SK-N-SH treated with all-trans-retinoic acid at 6 μM for 48 hours (cell line): ENCODE measurements around the gene NCF2.

Experiments
- CREB5 ChIP-seq: fragments of 250-450 bp; sonication (Bioruptor Pico); IDR thresholded peaks from 2 replicates; pipeline ENCODE4 v1.5.1; 2020; ENCODE audit warnings: low read depth, mild to moderate bottlenecking, moderate library complexity
- ESRRG ChIP-seq: fragments of 250-450 bp; sonication (Bioruptor Pico); IDR thresholded peaks from 2 replicates; pipeline ENCODE4 v1.6.1; 2021; ENCODE audit warnings: mild to moderate bottlenecking
- PATZ1 ChIP-seq: fragments of 250-450 bp; sonication (Bioruptor Pico); IDR thresholded peaks from 2 replicates; pipeline ENCODE4 v1.8.0; 2020; ENCODE audit warnings: mild to moderate bottlenecking, moderate library complexity, borderline replicate concordance
- POU6F1 ChIP-seq: fragments of 250-450 bp; sonication (Bioruptor Pico); IDR thresholded peaks from 2 replicates; pipeline ENCODE4 v1.8.0; 2021; ENCODE audit warnings: low read depth, mild to moderate bottlenecking, moderate library complexity, borderline replicate concordance
- TCF4 ChIP-seq: fragments of 250-450 bp; sonication (Bioruptor Pico); IDR thresholded peaks from 2 replicates; pipeline ENCODE4 v1.8.0; 2021; ENCODE audit warnings: mild to moderate bottlenecking, moderate library complexity, borderline replicate concordance
- TOX ChIP-seq: fragments of 250-450 bp; sonication (Bioruptor Pico); IDR thresholded peaks from 2 replicates; pipeline ENCODE4 v1.8.0; 2021; ENCODE audit warnings: mild to moderate bottlenecking, moderate library complexity, borderline replicate concordance
- TSHZ2 ChIP-seq: fragments of 250-450 bp; sonication (Bioruptor Pico); IDR thresholded peaks from 2 replicates; pipeline ENCODE4 v1.5.0; 2020; ENCODE audit warnings: mild to moderate bottlenecking, moderate library complexity
- ZFP3 ChIP-seq: fragments of 250-450 bp; sonication (Bioruptor Pico); IDR thresholded peaks from 2 replicates; pipeline ENCODE4 v1.5.0; 2020; ENCODE audit warnings: mild to moderate bottlenecking, moderate library complexity

- TF ChIP-seq TOX (CRISPR knock-in tag) = 0 out of 2 replicates have a peak, but pooled peaks have one; percentile 52
- TF ChIP-seq ZFP3 (CRISPR knock-in tag) = no peak
- TF ChIP-seq POU6F1 (CRISPR knock-in tag) = no peak
- no peak for TF ChIP-seq PATZ1 (CRISPR knock-in tag)
- TF ChIP-seq TSHZ2 (CRISPR knock-in tag) = no peak
- TF ChIP-seq ESRRG (CRISPR knock-in tag) = no peak
- TF ChIP-seq CREB5 = no peak
- no peak for TF ChIP-seq TCF4 (CRISPR knock-in tag)
Observed at GRCh38 chr1:183609313-183609712, 19.1 kb upstream of the NCF2 start.
